Lung (tissue), 12 donors: ENCODE results near the gene CD3D. TPM values are rescaled to one million over a fixed set of nuclear protein-coding genes. Genes with fewer than 3 reads are reported as not detected.
A peak's percentile ranks its signal among the peaks of the same experiment; 100 is the strongest.

Experiments used
- ATAC-seq: fragments of 200-7000 bp; cut with Tn5 transposase; one replicate; pipeline ENCODE4 v1.9.1; 2020; ENCODE audit warnings: moderate number of reproducible peaks; ENCODE audit not compliant: insufficient read depth, low FRiP score
- DNase-seq, 3 donors: peaks; one replicate each; pipeline ENCODE4 v3.0.0-alpha.2; 2013 to 2017
- H3K27ac ChIP-seq, 2 donors: one replicate each; pipeline ENCODE4 v1.5.1; 2013; ENCODE audit warnings: mild to moderate bottlenecking in 2 of 2, moderate library complexity in 2 of 2, control low read depth in 1 of 2, inconsistent platforms in 1 of 2, low read depth in 1 of 2, low read length in 1 of 2
- H3K27me3 ChIP-seq, 3 donors: one replicate each; pipeline ENCODE4 v1.5.1; 2013; ENCODE audit warnings: low read length in 2 of 3; ENCODE audit not compliant: control insufficient read depth in 3 of 3, insufficient read depth in 3 of 3
- H3K36me3 ChIP-seq, 4 donors: one replicate each; pipeline ENCODE4 v1.5.1; 2013; ENCODE audit warnings: low read length in 4 of 4, mild to moderate bottlenecking in 1 of 4, moderate library complexity in 1 of 4; ENCODE audit not compliant: control insufficient read depth in 4 of 4, insufficient read depth in 4 of 4
- H3K4me1 ChIP-seq, 5 donors: one replicate each; pipeline ENCODE4 v1.5.1; 2013; ENCODE audit warnings: low read length in 5 of 5, mild to moderate bottlenecking in 2 of 5, moderate library complexity in 1 of 5; ENCODE audit not compliant: control insufficient read depth in 5 of 5, insufficient read depth in 5 of 5
- H3K4me3 ChIP-seq: one replicate; pipeline ENCODE4 v1.5.1; 2013; ENCODE audit warnings: mild to moderate bottlenecking, control low read depth, moderate library complexity
- H3K9ac ChIP-seq, 2 donors: one replicate each; pipeline ENCODE4 v1.5.1; 2013; ENCODE audit warnings: low read length in 2 of 2, control low read depth in 1 of 2; ENCODE audit not compliant: insufficient read depth in 1 of 2
- H3K9me3 ChIP-seq, 4 donors: one replicate each; pipeline ENCODE4 v1.5.1; 2013; ENCODE audit warnings: low read length in 3 of 4, mild to moderate bottlenecking in 1 of 4, moderate library complexity in 1 of 4; ENCODE audit not compliant: control insufficient read depth in 4 of 4, insufficient read depth in 3 of 4
- CTCF ChIP-seq: IDR thresholded peaks from 2 replicates; pipeline ENCODE4 v1.5.1; 2012; ENCODE audit warnings: mild to moderate bottlenecking; ENCODE audit errors: control extremely low read depth, extremely low read depth
- WGBS, 2 donors: extraction: QIAGEN DNeasy Blood & Tissue Kit; methylation state at CpG; one replicate each; pipeline ENCODE4 v1.1.7; 2013; 5-methylcytosine and 5-hydroxymethylcytosine counted together
- polyA plus RNA-seq, 2 donors: library from polyadenylated mRNA; stranded (reverse); fragments of 200-250 nt; gene quantifications; one replicate each; pipeline ENCODE4 v1.2.1, GENCODE V29; 2013
- total RNA-seq, 2 donors: library from RNA; depleted of rRNA in 1 of 2; stranded (reverse); fragments of >200 nt in 1 of 2; gene quantifications; one replicate each; pipeline ENCODE4 v1.2.1, GENCODE V29; 2014 to 2021
- donor health status: control.
- donor health status: control.
- donor health status: Bipolar disorder and iron deficiency.
- donor health status: healthy.
- donor health status: DM: yes; HTN: yes; CAD: no.

The CD3D gene
- total and polyA plus RNA-seq, 4 donors: 3.8 to 9.9 (median 8.7) TPM

GRCh38 chr11:118294053-118294452 lies 48.5 kb downstream of the CD3D start:
- no peaks in the 10 kb centered on the region for H3K36me3 ChIP-seq
- H3K9ac ChIP-seq: no peak overlapping the region
- no peak for TF ChIP-seq CTCF
- H3K4me3 ChIP-seq: no peak overlapping the region
- H3K27me3 ChIP-seq: peaks cover 0 to 5% (median 0%) of the 10 kb centered on the region in 3 donors
- H3K9me3 ChIP-seq: no peaks in the 10 kb centered on the region
- WGBS, 2 donors: 88 to 89% methylated on average over 2 of the region's 2 CpGs
- no peak for ATAC-seq
- H3K4me1 ChIP-seq: no peaks in the 10 kb centered on the region
- no peak overlapping the region for H3K27ac ChIP-seq
- no peak for DNase-seq

DNA sequence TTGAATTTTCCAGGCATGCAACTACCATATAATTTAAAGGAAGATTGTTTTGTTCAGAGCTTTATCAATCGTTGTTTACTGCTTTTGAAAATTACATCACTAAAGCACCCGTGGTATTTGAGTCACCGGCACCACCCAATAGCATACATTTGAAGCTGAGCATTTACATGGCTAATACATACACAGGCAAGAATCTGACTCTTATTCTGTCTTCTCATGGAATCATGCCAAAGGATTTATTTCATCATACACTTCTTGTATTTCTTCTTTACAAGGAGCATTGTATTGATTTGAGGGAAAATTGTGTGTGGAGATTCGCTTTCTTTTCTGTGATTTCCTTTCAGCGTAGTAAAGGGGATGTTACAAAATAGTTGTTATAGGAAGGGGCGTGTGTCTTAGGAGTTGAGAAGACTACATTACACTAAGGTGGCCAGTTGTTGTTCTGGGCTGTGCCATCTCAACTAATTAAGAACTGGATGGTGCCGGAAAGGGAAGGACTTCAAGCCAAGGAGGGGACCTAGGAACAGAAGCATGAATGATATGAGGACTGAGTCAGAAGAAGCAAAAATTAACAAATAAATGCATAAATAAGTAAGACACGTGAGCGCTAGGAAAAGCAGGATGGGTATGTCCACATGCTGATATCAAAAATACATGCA lies 50.9 kb downstream of the CD3D start:
- peaks cover 0 to 5% (median 0%) of the 10 kb centered on the region in 3 donors for H3K27me3 ChIP-seq
- WGBS, 2 donors: 54 to 60% methylated on average over 9 of the region's 9 CpGs
- no peak overlapping the region for H3K9ac ChIP-seq
- H3K27ac ChIP-seq: no peak overlapping the region
- DNase-seq (no peak), ATAC-seq (no peak)
- no peaks in the 10 kb centered on the region for H3K9me3 ChIP-seq
- no peak overlapping the region for H3K4me3 ChIP-seq
- TF ChIP-seq CTCF: no peak
- no peaks in the 10 kb centered on the region for H3K4me1 ChIP-seq
- no peaks in the 10 kb centered on the region for H3K36me3 ChIP-seq

DNA sequence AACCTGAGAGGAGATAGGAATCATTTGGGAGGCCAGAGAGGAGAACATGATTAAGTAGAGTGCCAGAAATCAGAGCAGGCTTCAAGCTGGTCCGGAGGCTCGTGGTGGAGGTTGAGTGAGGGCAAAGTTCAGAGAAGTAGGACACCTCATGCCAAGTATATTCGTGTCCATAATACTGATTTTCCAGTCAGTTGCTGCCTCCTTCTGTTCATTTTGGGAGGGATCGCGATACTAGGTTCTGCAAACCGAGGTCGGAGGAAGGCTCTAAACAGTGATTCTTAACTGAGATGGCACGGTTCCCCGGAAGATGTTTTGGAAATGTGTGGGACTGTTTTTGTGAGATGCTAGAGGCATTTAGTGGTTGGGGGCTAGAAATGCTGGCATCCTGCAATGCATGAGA lies 51.6 kb downstream of the CD3D start:
- TF ChIP-seq CTCF: peak; percentile 62
- H3K4me3 ChIP-seq: no peak overlapping the region
- peaks cover 0 to 5% (median 0%) of the 10 kb centered on the region in 3 donors for H3K27me3 ChIP-seq
- no peaks in the 10 kb centered on the region for H3K9me3 ChIP-seq
- ATAC-seq (no peak), DNase-seq (peak in 2 of 3 donors; percentile 26 to 35)
- no peaks in the 10 kb centered on the region for H3K36me3 ChIP-seq
- H3K4me1 ChIP-seq: no peaks in the 10 kb centered on the region
- H3K27ac ChIP-seq: no peak overlapping the region
- WGBS, 2 donors: 9 to 10% methylated on average over 9 of the region's 9 CpGs
- no peak overlapping the region for H3K9ac ChIP-seq

DNA sequence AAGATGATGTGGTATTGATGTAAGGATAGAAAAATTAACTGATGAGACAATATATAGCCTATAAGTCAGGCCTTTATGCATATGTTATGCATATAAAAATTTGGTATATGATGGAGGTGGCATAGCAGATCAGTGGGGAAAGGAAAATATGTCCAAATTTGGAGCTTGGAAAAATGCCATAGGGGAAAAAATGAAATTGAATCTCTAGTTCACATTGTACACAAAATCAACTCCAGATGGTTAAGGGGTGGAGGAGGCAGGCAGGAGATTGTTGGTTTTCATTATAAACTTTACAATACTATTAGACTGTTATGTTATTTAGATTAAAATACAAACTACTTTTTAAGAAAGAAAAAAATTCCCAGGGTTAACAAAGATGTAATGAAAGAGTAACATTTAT lies 53.1 kb downstream of the CD3D start:
- Histone ChIP-seq H3K4me1 (no peaks in the 10 kb centered on the region), H3K27me3 (peaks cover 0 to 2% (median 0%) of the 10 kb centered on the region in 3 donors), H3K9me3 (no peaks in the 10 kb centered on the region), H3K27ac (no peak overlapping the region), H3K4me3 (no peak overlapping the region), H3K9ac (no peak overlapping the region), H3K36me3 (no peaks in the 10 kb centered on the region)
- no peak for DNase-seq
- no peak for TF ChIP-seq CTCF
- no peak for ATAC-seq
